ENCODE results near the gene THOC2. TPM values are rescaled to one million over a fixed set of nuclear protein-coding genes. Genes with fewer than 3 reads are reported as not detected.

Gene THOC2
- total and polyA plus RNA-seq, 2 of the 8 experiments (the other 6 are each of a cell fraction or from before 2014, with no cell fraction given): 32.7 to 68.8 TPM

DNA sequence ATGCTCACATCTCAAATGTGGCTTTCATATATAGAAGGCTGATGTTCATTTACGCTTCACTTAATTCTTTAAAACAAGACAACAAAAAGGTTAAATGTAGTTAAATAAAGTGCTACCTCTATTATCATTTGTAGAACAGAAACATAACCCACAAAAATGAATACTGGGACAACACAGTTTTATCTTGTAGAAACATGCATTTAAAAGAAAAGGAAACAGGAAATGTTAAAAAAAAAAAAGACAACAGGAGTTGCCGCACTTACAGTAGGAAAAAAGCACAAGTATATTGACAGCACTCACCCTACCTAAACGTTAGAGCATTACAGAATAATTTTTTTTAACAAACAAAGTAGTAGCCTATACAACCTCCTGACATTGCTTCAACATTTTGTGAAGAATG lies 4.8 kb downstream of the THOC2 start:
- Histone ChIP-seq H2AFZ (ENCODE audit: low read length) (no peak overlapping the region), H3K18ac (ENCODE audit: extremely low read depth, low read length) (no peak overlapping the region), H3K4me3 (ENCODE audit: extremely low read depth in 1 of 4, insufficient read depth in 2 of 4, low read depth in 3 of 4, low read length in 4 of 4) (no peak overlapping the region), H2AK5ac (ENCODE audit: low read depth, low read length) (no peak overlapping the region), H3K36me3 (ENCODE audit: control insufficient read depth in 2 of 4, insufficient read depth in 4 of 4, low read length in 3 of 4) (no peaks in the 10 kb centered on the region), H3K27me3 (replicated peaks in 1 of 4; ENCODE audit: control insufficient read depth in 3 of 4, extremely low read depth in 1 of 4, insufficient read depth in 3 of 4, low read length in 3 of 4) (no peaks in the 10 kb centered on the region), H4K5ac (ENCODE audit: insufficient read length, low read depth, low read length) (no peak overlapping the region), H3K9me3 (ENCODE audit: insufficient read depth in 2 of 2, low read depth in 1 of 2, low read length in 1 of 2) (no peaks in the 10 kb centered on the region), H3K14ac (ENCODE audit: insufficient read length) (no peak overlapping the region), H2BK20ac (ENCODE audit: low read length) (no peak overlapping the region), H3K79me2 (ENCODE audit: control insufficient read depth in 1 of 2, insufficient read depth in 2 of 2, low read length in 2 of 2) (peaks cover 0 to 95% of the 10 kb centered on the region in 2 experiments; a peak in 3 of 4 replicates), H4K20me1 (replicated peaks in 1 of 2; ENCODE audit: control insufficient read depth in 1 of 2, insufficient read depth in 2 of 2, low read length in 2 of 2) (peaks cover 0 to 3% of the 10 kb centered on the region in 2 experiments), H3K9ac (replicated peaks in 1 of 4; ENCODE audit: extremely low read depth in 1 of 4, low read depth in 3 of 4, low read length in 3 of 4) (no peak overlapping the region), H4K8ac (ENCODE audit: extremely low read depth, insufficient read depth, low read length) (no peak overlapping the region), H3K79me1 (ENCODE audit: low read depth, low read length) (no peaks in the 10 kb centered on the region), H2BK5ac (ENCODE audit: low read depth, low read length) (no peak overlapping the region), H2BK12ac (ENCODE audit: low read depth, low read length) (no peak overlapping the region), H3K56ac (replicated peaks; ENCODE audit: insufficient read length, low read depth, low read length) (no peak overlapping the region), H4K91ac (replicated peaks; ENCODE audit: insufficient read length, low read length) (no peak overlapping the region), H3K4ac (replicated peaks; ENCODE audit: insufficient read length, low read depth, low read length) (no peak overlapping the region), H3K4me1 (replicated peaks in 1 of 4; ENCODE audit: control insufficient read depth in 3 of 4, insufficient read depth in 4 of 4, low read length in 3 of 4) (no peaks in the 10 kb centered on the region; a peak in 2 of 7 replicates), H2BK15ac (ENCODE audit: low read length) (no peak overlapping the region), H3K27ac (ENCODE audit: low read depth, low read length) (no peak overlapping the region), H3K23ac (ENCODE audit: insufficient read length) (no peak overlapping the region), H3K4me2 (ENCODE audit: insufficient read depth in 1 of 2, low read depth in 2 of 2, low read length in 2 of 2) (no peak overlapping the region), H3K23me2 (ENCODE audit: low read depth, low read length) (peaks cover 2% of the 10 kb centered on the region; the same call in 1 of the 2 replicates), H2BK120ac (replicated peaks; ENCODE audit: low read depth, low read length) (no peak overlapping the region)
- no peak for DNase-seq (ENCODE audit: low read depth in 1 of 2, low spot score in 2 of 2)
- ChIA-PET CTCF (ENCODE audit: partially characterized antibody) (no interaction called here), POLR2A (ENCODE audit: partially characterized antibody) (no interaction called here)
- 85% methylated on average over 3 of the region's 3 CpGs; no CpG with 5 or more reads in 1 of the 2 experiments for WGBS, 2 experiments (ENCODE audit: extremely low coverage in 1 of 2, insufficient coverage in 1 of 2, insufficient read length in 1 of 2, insufficient replicate concordance in 2 of 2, low coverage in 1 of 2, low lambda C conversion rate in 2 of 2, missing lambda C conversion rate in 1 of 2)
- no peak for FAIRE-seq
- no peak for TF ChIP-seq KDM5A (IDR thresholded peaks at IDR 0.05; ENCODE audit: low read length)
- TF ChIP-seq CBX5 (IDR thresholded peaks at IDR 0.05; ENCODE audit: low read depth, low read length): no peak
- no peak for TF ChIP-seq SRF (IDR thresholded peaks at IDR 0.05; ENCODE audit: low read depth, low read length)
- TF ChIP-seq SAP30 (IDR thresholded peaks at IDR 0.05; ENCODE audit: insufficient read depth, insufficient replicate concordance, low read length): no peak
- no peak for TF ChIP-seq GTF2F1 (IDR thresholded peaks at IDR 0.05; ENCODE audit: borderline replicate concordance, low read depth, low read length)
- TF ChIP-seq HDAC6 (IDR thresholded peaks at IDR 0.05; ENCODE audit: low read depth, low read length): no peak
- TF ChIP-seq EP300 (IDR thresholded peaks at IDR 0.05; ENCODE audit: borderline replicate concordance in 1 of 2, low read depth in 2 of 2, low read length in 2 of 2): no peak
- TF ChIP-seq BCL11A (IDR thresholded peaks at IDR 0.05; ENCODE audit: low read depth in 2 of 2, low read length in 2 of 2): no peak
